Measurements from ENCODE around the gene SMCO4.

- TF ChIP-seq CTCF (IDR thresholded peaks at IDR 0.05 in 4 of 5, conservative IDR thresholded peaks at IDR 0.05 in 1 of 5) (no peak), POLR2A (IDR thresholded peaks at IDR 0.05) (no peak)
Measured at GRCh38 chr11:93519179-93519578, 24.0 kb downstream of the SMCO4 start.
